ENCODE results near the gene GHRHR. TPM values are rescaled to one million over a fixed set of nuclear protein-coding genes. Genes with fewer than 3 reads are reported as not detected.

GHRHR gene
- total and polyA plus RNA-seq, 9 of the 15 experiments (the other 6 are each of a cell fraction or from before 2014, with no cell fraction given), result not detected

GRCh38 chr7:31027161-31027965, 63.6 kb downstream of the GHRHR start:
- Histone ChIP-seq H3K27ac (ENCODE audit: extremely low read depth, low read depth, low read length) (no peak overlapping the region), H3K9ac (ENCODE audit: insufficient read depth in 1 of 2, low read depth in 2 of 2, low read length in 2 of 2) (peak overlapping the region in 1 of 2 experiments; percentile 35; a peak in 1 of 4 replicates), H3K79me2 (ENCODE audit: control insufficient read depth, insufficient read depth, low read length) (no peaks in the 10 kb centered on the region), H3K36me3 (ENCODE audit: control insufficient read depth, insufficient read depth, low read length) (no peaks in the 10 kb centered on the region), H2AFZ (ENCODE audit: low read depth, low read length) (no peak overlapping the region), H4K20me1 (replicated peaks; ENCODE audit: control insufficient read depth, insufficient read depth, low read length) (0 out of 2 replicates have a peak, but pooled peaks cover 4% of the 10 kb centered on the region), H3K4me1 (replicated peaks in 1 of 2; ENCODE audit: control insufficient read depth in 2 of 2, insufficient read depth in 2 of 2, low read length in 2 of 2) (no peaks in the 10 kb centered on the region; a peak in 2 of 5 replicates), H3K4me2 (ENCODE audit: insufficient read depth, low read length) (no peak overlapping the region), H3K9me3 (replicated peaks; ENCODE audit: control insufficient read depth, insufficient read depth, low read depth, low read length) (no peaks in the 10 kb centered on the region), H3K9me1 (ENCODE audit: control insufficient read depth, insufficient read depth, low read length) (no peaks in the 10 kb centered on the region), H3K27me3 (ENCODE audit: control insufficient read depth in 2 of 2, insufficient read depth in 2 of 2, low read length in 2 of 2) (peaks cover 30 to 61% of the 10 kb centered on the region in 2 experiments), H3K4me3 (no peak overlapping the region)
- under 1% methylated on average over 20 of the region's 20 CpGs for WGBS (ENCODE audit: insufficient coverage, low coverage, missing lambda C conversion rate)
- peak; percentile 26; the same call in 2 of the 3 replicates for ATAC-seq
- ChIA-PET CTCF (ENCODE audit: low intra/inter-chr PET ratio) (no interaction called here), POLR2A (interaction anchor here (0.5 to 1.4 kb wide), 2 partner anchors 10 to 661 kb away, joined by 3 to 4 read pairs; no protein-coding TSS in a partner anchor)
- DNase-seq (ENCODE audit: extremely low read depth in 1 of 4, low spot score in 3 of 4), result no peak
- intact Hi-C loops (cut with micrococcal nuclease), result no loop called here
- in situ Hi-C loops (cut with MboI), result no loop called here
- no TSS peak for BruUV-seq (replicated peaks)
- FAIRE-seq, result no peak
- TF ChIP-seq DDX20 (tag; IDR thresholded peaks at IDR 0.05; ENCODE audit: low read depth) (no peak), MTA2 (IDR thresholded peaks at IDR 0.05; ENCODE audit: low read depth) (no peak), CHD7 (IDR thresholded peaks at IDR 0.05; ENCODE audit: low read depth, low read length) (no peak), GTF2B (IDR thresholded peaks at IDR 0.05; ENCODE audit: extremely low read depth, insufficient read length) (no peak), RNF2 (IDR thresholded peaks at IDR 0.05) (no peak), NKRF (IDR thresholded peaks at IDR 0.05; ENCODE audit: borderline replicate concordance) (no peak), ZNF408 (CRISPR knock-in tag; IDR thresholded peaks at IDR 0.05; ENCODE audit: low read depth) (no peak)

All from K562 (cell line).